Glutamatergic neuron (in vitro differentiated cells): ENCODE results near the gene SPR. TPM values are rescaled to one million over a fixed set of nuclear protein-coding genes. Genes with fewer than 3 reads are reported as not detected.
A peak's percentile ranks its signal among the peaks of the same experiment; 100 is the strongest.

Experiments
- DNase-seq: peaks from one replicate; pipeline ENCODE4 v3.0.0; 2022
- H3K27ac Mint-ChIP-seq: one replicate; pipeline ENCODE4 v1.8.0; 2020; ENCODE audit warnings: mild to moderate bottlenecking, mixed read lengths, inconsistent platforms; ENCODE audit not compliant: unreplicated experiment
- H3K27me3 Mint-ChIP-seq: one replicate; pipeline ENCODE4 v1.8.0; 2020; ENCODE audit warnings: mild to moderate bottlenecking, moderate library complexity, mixed read lengths, inconsistent platforms; ENCODE audit not compliant: unreplicated experiment
- H3K36me3 Mint-ChIP-seq: one replicate; pipeline ENCODE4 v1.8.0; 2020; ENCODE audit warnings: mild to moderate bottlenecking, mixed read lengths, inconsistent platforms; ENCODE audit not compliant: unreplicated experiment
- H3K4me1 Mint-ChIP-seq: one replicate; pipeline ENCODE4 v1.8.0; 2020; ENCODE audit warnings: mild to moderate bottlenecking, low read depth, mixed read lengths, inconsistent platforms; ENCODE audit not compliant: unreplicated experiment
- H3K4me3 Mint-ChIP-seq: one replicate; pipeline ENCODE4 v1.8.0; 2020; ENCODE audit warnings: mild to moderate bottlenecking, mixed read lengths, inconsistent platforms; ENCODE audit not compliant: unreplicated experiment
- H3K9me3 Mint-ChIP-seq: one replicate; pipeline ENCODE4 v1.8.0; 2020; ENCODE audit warnings: mild to moderate bottlenecking, moderate library complexity, mixed read lengths, inconsistent platforms; ENCODE audit not compliant: unreplicated experiment
- total RNA-seq: library from RNA; stranded (reverse); fragmentation: NEBNext Ultra II Directional; extraction: Animal tissue kit (Norgen Biotek cat#: 25700); gene quantifications from one replicate; pipeline ENCODE4 v1.2.1, GENCODE V29; 2021; ENCODE audit not compliant: unreplicated experiment
- TF ChIP-seq, protein P1 (sequence below): fragments of 200-600 bp; sonication (generic); IDR thresholded peaks from one replicate; pipeline ENCODE4 v1.5.0; 2021; ENCODE audit not compliant: partially characterized antibody, unreplicated experiment

SPR gene
- total RNA-seq, 1 donor from 2014 or later = 1.7 TPM

DNA sequence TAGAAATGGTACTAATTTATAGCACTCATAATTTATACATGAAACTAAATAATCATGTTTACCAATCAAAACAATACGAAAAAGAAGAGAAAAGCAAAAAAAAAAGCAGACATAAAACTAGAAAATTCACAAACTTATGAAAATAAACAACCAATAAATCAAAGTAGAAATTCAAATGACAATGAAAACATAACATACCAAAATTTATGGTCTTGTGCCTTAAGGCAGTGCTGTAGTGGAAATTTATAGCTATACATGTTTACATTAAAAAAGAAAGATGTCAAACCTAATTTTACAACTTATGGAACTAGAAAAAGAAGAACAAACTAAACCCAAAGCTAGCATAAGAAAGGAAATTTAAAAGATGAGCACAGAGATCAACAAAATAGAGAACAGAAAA, 16.1 kb upstream of the SPR start:
- no peak for DNase-seq
- Mint-ChIP-seq H3K27ac (no peak overlapping the region), H3K27me3 (no peaks in the 10 kb centered on the region), H3K9me3 (no peaks in the 10 kb centered on the region), H3K4me3 (no peak overlapping the region), H3K4me1 (no peaks in the 10 kb centered on the region), H3K36me3 (peaks cover 5% of the 10 kb centered on the region)
- TF ChIP-seq, protein P1, sequence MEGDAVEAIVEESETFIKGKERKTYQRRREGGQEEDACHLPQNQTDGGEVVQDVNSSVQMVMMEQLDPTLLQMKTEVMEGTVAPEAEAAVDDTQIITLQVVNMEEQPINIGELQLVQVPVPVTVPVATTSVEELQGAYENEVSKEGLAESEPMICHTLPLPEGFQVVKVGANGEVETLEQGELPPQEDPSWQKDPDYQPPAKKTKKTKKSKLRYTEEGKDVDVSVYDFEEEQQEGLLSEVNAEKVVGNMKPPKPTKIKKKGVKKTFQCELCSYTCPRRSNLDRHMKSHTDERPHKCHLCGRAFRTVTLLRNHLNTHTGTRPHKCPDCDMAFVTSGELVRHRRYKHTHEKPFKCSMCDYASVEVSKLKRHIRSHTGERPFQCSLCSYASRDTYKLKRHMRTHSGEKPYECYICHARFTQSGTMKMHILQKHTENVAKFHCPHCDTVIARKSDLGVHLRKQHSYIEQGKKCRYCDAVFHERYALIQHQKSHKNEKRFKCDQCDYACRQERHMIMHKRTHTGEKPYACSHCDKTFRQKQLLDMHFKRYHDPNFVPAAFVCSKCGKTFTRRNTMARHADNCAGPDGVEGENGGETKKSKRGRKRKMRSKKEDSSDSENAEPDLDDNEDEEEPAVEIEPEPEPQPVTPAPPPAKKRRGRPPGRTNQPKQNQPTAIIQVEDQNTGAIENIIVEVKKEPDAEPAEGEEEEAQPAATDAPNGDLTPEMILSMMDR = no peak

- peaks cover 5% of the 10 kb centered on the region for H3K36me3 Mint-ChIP-seq
- DNase-seq = no peak
- H3K27ac Mint-ChIP-seq = no peak overlapping the region
- TF ChIP-seq, protein P1 = no peak
- no peak overlapping the region for H3K4me3 Mint-ChIP-seq
- H3K4me1 Mint-ChIP-seq = no peaks in the 10 kb centered on the region
- H3K27me3 Mint-ChIP-seq = no peaks in the 10 kb centered on the region
- H3K9me3 Mint-ChIP-seq = no peaks in the 10 kb centered on the region
These were observed 15.3 kb upstream of the SPR start for GRCh38 chr2:72871880-72872279.

DNA sequence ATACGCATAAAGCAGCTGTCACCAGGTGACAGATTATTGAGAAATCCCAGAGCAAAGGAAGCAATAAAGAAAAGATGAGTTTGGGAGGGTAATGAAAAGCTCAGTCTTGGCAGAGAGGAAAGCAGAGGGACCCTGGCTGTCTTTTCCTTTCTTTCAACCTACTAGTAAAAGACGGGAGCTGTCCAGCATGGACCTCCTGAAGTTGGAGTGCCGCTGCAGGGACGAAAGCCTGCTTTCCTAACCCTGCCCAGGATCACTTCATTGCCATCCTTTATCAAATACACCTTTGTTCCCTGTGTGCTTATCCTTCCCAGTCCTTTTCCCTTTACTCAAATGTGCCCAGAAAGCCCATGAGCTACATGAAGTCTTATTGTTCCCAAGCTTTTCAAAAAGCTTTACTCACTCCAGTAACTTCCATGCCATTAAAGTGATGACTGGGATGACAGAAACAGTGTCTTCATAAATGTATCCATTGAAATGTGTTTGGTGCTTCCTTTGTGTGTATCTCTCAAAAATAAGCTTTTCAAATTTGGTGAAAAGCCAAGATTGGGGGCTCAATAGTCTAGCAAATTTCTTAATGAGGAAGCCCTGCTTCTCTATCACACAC, 3.7 kb upstream of the SPR start:
- no peaks in the 10 kb centered on the region for H3K4me1 Mint-ChIP-seq
- no peaks in the 10 kb centered on the region for H3K36me3 Mint-ChIP-seq
- peaks cover 5% of the 10 kb centered on the region for H3K9me3 Mint-ChIP-seq
- no peak for DNase-seq
- no peak overlapping the region for H3K4me3 Mint-ChIP-seq
- TF ChIP-seq, protein P1 = no peak
- no peak overlapping the region for H3K27ac Mint-ChIP-seq
- peaks cover 12% of the 10 kb centered on the region for H3K27me3 Mint-ChIP-seq

DNA sequence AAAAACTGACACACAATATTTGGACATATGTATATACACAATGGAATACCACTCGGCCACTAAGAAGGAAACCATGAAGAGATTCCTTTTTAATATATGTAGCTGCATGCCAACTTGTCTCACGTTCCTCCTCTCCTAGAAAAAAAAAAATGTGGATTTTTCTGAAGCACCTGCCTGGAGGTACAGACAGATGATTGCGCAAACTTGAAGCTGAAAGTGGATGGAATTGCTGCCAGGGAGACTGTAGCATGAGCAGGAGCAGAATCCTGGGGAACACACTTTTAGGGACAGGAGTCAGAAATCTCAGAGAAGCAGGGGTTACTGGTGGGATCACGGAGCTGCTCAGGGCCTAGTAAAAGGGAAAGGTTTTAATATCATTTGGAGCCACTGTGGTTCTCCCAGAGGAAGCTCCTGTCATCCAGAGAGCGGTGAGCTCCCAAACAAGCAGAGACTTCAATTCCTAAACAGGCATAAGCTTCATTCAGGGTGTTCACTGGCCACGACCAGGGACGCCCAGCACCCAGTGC, 640 bp upstream of the SPR start:
- TF ChIP-seq, protein P1 = no peak
- Mint-ChIP-seq H3K9me3 (peaks cover 8% of the 10 kb centered on the region), H3K27me3 (peaks cover 18% of the 10 kb centered on the region), H3K4me3 (peak overlapping the region; percentile 89), H3K4me1 (no peaks in the 10 kb centered on the region), H3K36me3 (no peaks in the 10 kb centered on the region), H3K27ac (no peak overlapping the region)
- no peak for DNase-seq

- no peaks in the 10 kb centered on the region for H3K36me3 Mint-ChIP-seq
- peaks cover 8% of the 10 kb centered on the region for H3K9me3 Mint-ChIP-seq
- no peaks in the 10 kb centered on the region for H3K4me1 Mint-ChIP-seq
- peaks cover 13% of the 10 kb centered on the region for H3K27me3 Mint-ChIP-seq
- peak overlapping the region; percentile 81 for H3K4me3 Mint-ChIP-seq
- TF ChIP-seq, protein P1 = peak; percentile 85
- DNase-seq = peak; percentile 95
- H3K27ac Mint-ChIP-seq = no peak overlapping the region
These were observed 681 bp downstream of the SPR start for GRCh38 chr2:72887740-72888437.
